K562 (cell line): ENCODE measurements around the gene CHST15. TPM values are rescaled to one million over a fixed set of nuclear protein-coding genes. Genes with fewer than 3 reads are reported as not detected.

ENCODE experiments used
- ATAC-seq: fragments of 200-7000 bp; cut with Tn5 transposase; 3 replicates; pipeline ENCODE4 v1.9.1; 2020; ENCODE audit warnings: moderate library complexity
- BruUV-seq: library from RNA; stranded (reverse); fragments of 400-500 nt; replicated peaks from 2 replicates; lab custom pipeline; 2021; lab: Mats Ljungman, UMichigan
- CTCF ChIA-PET: fragments of 300-600 bp; formaldehyde crosslinking; extraction: SDS; loops from one replicate; lab custom pipeline; 2021; ENCODE audit warnings: low intra/inter-chr PET ratio; lab: Yijun Ruan, JAX
- POLR2A ChIA-PET: fragments of 300-600, 350-650 bp; sonication (Branson Sonifier 250); formaldehyde crosslinking; extraction: SDS; loops from one replicate; lab custom pipeline; 2021; ENCODE audit warnings: antibody characterized with exemption, inconsistent platforms; lab: Yijun Ruan, JAX
- DNase-seq, 4 experiments: peaks; one replicate each; pipeline versions ENCODE4 v3.0.0 to v3.0.0-alpha.2; 2011 to 2018; ENCODE audit warnings: low spot score in 3 of 4, mixed read lengths in 3 of 4; ENCODE audit errors: extremely low read depth in 1 of 4
- FAIRE-seq: peaks from 2 replicates; lab custom pipeline; 2011; peaks lifted over from hg19 to GRCh38; lab: Jason Lieb, UNC
- H2AFZ ChIP-seq: 2 replicates; pipeline ENCODE4 v1.6.0; 2011; ENCODE audit warnings: low read depth, low read length, control low read depth, inconsistent platforms
- H3K27ac ChIP-seq: fragments of 200-600 bp; 3 replicates; pipeline ENCODE4 v1.8.0; 2011; ENCODE audit warnings: low read depth, mild to moderate bottlenecking, control low read depth, inconsistent platforms, low read length, moderate library complexity, mixed read lengths; ENCODE audit errors: extremely low read depth
- H3K27me3 ChIP-seq, 2 experiments: fragments of 300-600 bp in 1 of 2; 2 replicates in 1 of 2; 3 replicates in 1 of 2; pipeline versions ENCODE4 v1.6.0 to v1.8.0; 2011; ENCODE audit warnings: inconsistent platforms in 2 of 2, low read length in 2 of 2, mild to moderate bottlenecking in 1 of 2, mixed read lengths in 1 of 2, moderate library complexity in 1 of 2; ENCODE audit not compliant: control insufficient read depth in 2 of 2, insufficient read depth in 2 of 2
- H3K36me3 ChIP-seq: fragments of 300-600 bp; 3 replicates; pipeline ENCODE4 v1.8.0; 2011; ENCODE audit warnings: mild to moderate bottlenecking, low read length, inconsistent platforms; ENCODE audit not compliant: control insufficient read depth, insufficient read depth
- H3K4me1 ChIP-seq, 2 experiments: fragments of 200-600 bp in 1 of 2; replicated peaks in 1 of 2; 2 replicates in 1 of 2; 3 replicates in 1 of 2; pipeline versions ENCODE4 v1.5.1 to v1.8.0; 2011; ENCODE audit warnings: inconsistent platforms in 2 of 2, low read length in 2 of 2, mild to moderate bottlenecking in 1 of 2, mixed read lengths in 1 of 2, moderate library complexity in 1 of 2; ENCODE audit not compliant: control insufficient read depth in 2 of 2, insufficient read depth in 2 of 2
- H3K4me2 ChIP-seq: 2 replicates; pipeline ENCODE4 v1.6.1; 2011; ENCODE audit warnings: low read length, control low read depth, inconsistent platforms, mixed read lengths; ENCODE audit not compliant: insufficient read depth
- H3K4me3 ChIP-seq: fragments of 200-600 bp; sonication (generic), shearing (Covaris generic); 2 replicates; pipeline ENCODE4 v1.5.1; 2016; ENCODE audit warnings: control low read depth, inconsistent platforms
- H3K79me2 ChIP-seq: fragments of 200-600 bp; 3 replicates; pipeline ENCODE4 v1.8.0; 2011; ENCODE audit warnings: low read length, inconsistent platforms; ENCODE audit not compliant: control insufficient read depth, insufficient read depth
- H3K9ac ChIP-seq, 2 experiments: 2 replicates each; pipeline versions ENCODE4 v1.6.0 to v1.6.1; 2011; ENCODE audit warnings: low read depth in 2 of 2, low read length in 2 of 2, control low read depth in 1 of 2, inconsistent platforms in 1 of 2, mild to moderate bottlenecking in 1 of 2, mixed read lengths in 1 of 2; ENCODE audit not compliant: insufficient read depth in 1 of 2
- H3K9me1 ChIP-seq: one replicate; pipeline ENCODE4 v1.6.0; 2011; ENCODE audit warnings: inconsistent platforms, mild to moderate bottlenecking, low read length, moderate library complexity; ENCODE audit not compliant: control insufficient read depth, insufficient read depth
- H3K9me3 ChIP-seq: replicated peaks from 2 replicates; pipeline ENCODE4 v1.5.1; 2011; ENCODE audit warnings: low read depth, low read length, inconsistent platforms; ENCODE audit not compliant: control insufficient read depth, insufficient read depth
- H4K20me1 ChIP-seq: replicated peaks from 2 replicates; pipeline ENCODE4 v1.6.1; 2011; ENCODE audit warnings: low read length, inconsistent platforms, mixed read lengths; ENCODE audit not compliant: control insufficient read depth, insufficient read depth
- DNMT1 ChIP-seq: fragments of 450-650 bp; IDR thresholded peaks from 2 replicates; pipeline ENCODE4 v1.6.1; 2016; ENCODE audit warnings: antibody characterized with exemption, mild to moderate bottlenecking
- FOXA1 ChIP-seq: fragments of 450-650 bp; IDR thresholded peaks from 2 replicates; pipeline ENCODE4 v1.6.1; 2016; ENCODE audit warnings: mild to moderate bottlenecking, borderline replicate concordance
- GATA2 ChIP-seq: sonication (generic); formaldehyde crosslinking; IDR thresholded peaks from 2 replicates; pipeline ENCODE4 v1.4.0; 2020; ENCODE audit warnings: mild to moderate bottlenecking, missing genetic modification reagents
- KLF10 ChIP-seq: fragments of 250-450 bp; sonication (Bioruptor Pico); IDR thresholded peaks from 2 replicates; pipeline ENCODE4 v1.6.1; 2021; ENCODE audit warnings: matching md5 sums
- MCM7 ChIP-seq, 2 experiments: fragments of 450-650 bp; IDR thresholded peaks; 2 replicates each; pipeline ENCODE4 v1.6.1; 2016 to 2018
- PPARD ChIP-seq: fragments of 250-450 bp; sonication (Bioruptor Pico); IDR thresholded peaks from 2 replicates; pipeline ENCODE4 v1.8.0; 2022; ENCODE audit warnings: inconsistent platforms, mild to moderate bottlenecking, moderate library complexity
- RBBP5 ChIP-seq: fragments of 200-600 bp; sonication (generic); IDR thresholded peaks from 2 replicates; pipeline ENCODE4 v1.6.1; 2012; ENCODE audit warnings: borderline replicate concordance, mild to moderate bottlenecking, low read length, control low read depth, inconsistent platforms; ENCODE audit not compliant: insufficient read depth, poor library complexity, severe bottlenecking
- RBM17 ChIP-seq: fragments of 200-400 bp; formaldehyde crosslinking; IDR thresholded peaks from 2 replicates; pipeline ENCODE4 v1.6.1; 2017; ENCODE audit warnings: low read depth, mild to moderate bottlenecking, low read length, borderline replicate concordance
- TAF15 ChIP-seq: fragments of 200-400 bp; formaldehyde crosslinking; IDR thresholded peaks from 2 replicates; pipeline ENCODE4 v1.6.1; 2017; ENCODE audit warnings: mild to moderate bottlenecking, low read depth, low read length, moderate library complexity
- TCFL5 ChIP-seq: fragments of 250-450 bp; sonication (Bioruptor Pico); conservative IDR thresholded peaks from 2 replicates; pipeline ENCODE4 v1.6.1; 2021; ENCODE audit warnings: mild to moderate bottlenecking, moderate library complexity, matching md5 sums
- TEAD2 ChIP-seq: fragments of 450-650 bp; IDR thresholded peaks from 2 replicates; pipeline ENCODE4 v1.6.1; 2016; ENCODE audit warnings: missing genetic modification characterization, control low read depth, missing compliant biosample characterization
- ZKSCAN3 ChIP-seq: fragments of 250-450 bp; sonication (Bioruptor Pico); IDR thresholded peaks from 2 replicates; pipeline ENCODE4 v1.4.0; 2020
- ZNF134 ChIP-seq: fragments of 250-450 bp; sonication (Bioruptor Pico); conservative IDR thresholded peaks from 2 replicates; pipeline ENCODE4 v1.4.0; 2020
- WGBS: fragments of 100-300 bp; shearing (Covaris generic); methylation state at CpG from one replicate; pipeline ENCODE4 v1.1.6; 2016; ENCODE audit warnings: low coverage, mixed read lengths; ENCODE audit not compliant: insufficient coverage; ENCODE audit errors: missing lambda C conversion rate; 5-methylcytosine and 5-hydroxymethylcytosine counted together
- in situ Hi-C: fragments of 300-500 bp; cut with MboI; formaldehyde crosslinking; loops from 4 replicates; pipeline ENCODE4 v1.15.0; 2018; ENCODE audit warnings: inconsistent platforms, mixed read lengths
- intact Hi-C: fragments of 100-400 bp; cut with micrococcal nuclease; formaldehyde crosslinking; loops from 2 replicates; pipeline ENCODE4 v1.14.2; 2022
- polyA plus RNA-seq, 8 experiments: library from polyadenylated mRNA; depleted of rRNA in 4 of 8; stranded (reverse) in 5 of 8; unstranded in 3 of 8; fragments of >200 nt; fragmentation: Nextera tagmentation in 2 of 8; fragmentation: Illumina TruSeq in 1 of 8; extraction: Ambion mirVana in 2 of 8; extraction: Trizol in 1 of 8; gene quantifications; 2 replicates each; pipeline versions ENCODE4 v1.2.1 to v1.2.3, GENCODE V29; 2011 to 2014; ENCODE audit warnings: inconsistent platforms in 1 of 8, missing spikeins in 1 of 8
- total RNA-seq, 7 experiments: library from RNA; depleted of rRNA in 6 of 7; stranded (reverse); fragments of >200 nt in 6 of 7; fragmentation: Illumina TruSeq in 2 of 7; extraction: Trizol in 2 of 7; gene quantifications; 2 replicates each; pipeline versions ENCODE4 v1.2.1 to v1.2.3, GENCODE V29; 2011 to 2021; ENCODE audit warnings: low replicate concordance in 1 of 7
- TF ChIP-seq, protein P1 (sequence below): IDR thresholded peaks from 2 replicates; pipeline ENCODE4 v1.6.1; 2011; ENCODE audit not compliant: insufficient read length; ENCODE audit errors: extremely low read depth

CHST15 gene
- total and polyA plus RNA-seq, 9 of the 15 experiments (the other 6 are each of a cell fraction or from before 2014, with no cell fraction given) = 0.04 to 0.16 (median 0.08) TPM

- POLR2A ChIA-PET = interaction anchor here (1.0 kb wide), 1 partner anchor 12 kb away, joined by 3 read pairs; no protein-coding TSS in a partner anchor
- FAIRE-seq = no peak
- TF ChIP-seq DNMT1 (no peak), TAF15 (no peak), GATA2 (no peak)
- TF ChIP-seq, all 486 proteins: peak for 0
- H2AFZ ChIP-seq = no peak overlapping the region
- BruUV-seq = no TSS peak
- intact Hi-C loops = no loop called here
- no peaks in the 10 kb centered on the region for H4K20me1 ChIP-seq
- in situ Hi-C loops = no loop called here
- no peak overlapping the region for H3K4me2 ChIP-seq
- no peak overlapping the region for H3K9ac ChIP-seq
- WGBS = 6% methylated on average over 9 of the region's 18 CpGs
- ATAC-seq (no peak), DNase-seq (no peak)
- H3K36me3 ChIP-seq = no peaks in the 10 kb centered on the region
- peaks cover 0 to 43% of the 10 kb centered on the region in 2 experiments for H3K27me3 ChIP-seq
- H3K27ac ChIP-seq = no peak overlapping the region
- H3K9me1 ChIP-seq = no peaks in the 10 kb centered on the region
- CTCF ChIA-PET = no interaction called here
- H3K9me3 ChIP-seq = no peaks in the 10 kb centered on the region
- H3K4me1 ChIP-seq = no peaks in the 10 kb centered on the region
- H3K79me2 ChIP-seq = no peaks in the 10 kb centered on the region
- H3K4me3 ChIP-seq = no peak overlapping the region
Measured at GRCh38 chr10:124063750-124064603, 29.4 kb downstream of the CHST15 start.

DNA sequence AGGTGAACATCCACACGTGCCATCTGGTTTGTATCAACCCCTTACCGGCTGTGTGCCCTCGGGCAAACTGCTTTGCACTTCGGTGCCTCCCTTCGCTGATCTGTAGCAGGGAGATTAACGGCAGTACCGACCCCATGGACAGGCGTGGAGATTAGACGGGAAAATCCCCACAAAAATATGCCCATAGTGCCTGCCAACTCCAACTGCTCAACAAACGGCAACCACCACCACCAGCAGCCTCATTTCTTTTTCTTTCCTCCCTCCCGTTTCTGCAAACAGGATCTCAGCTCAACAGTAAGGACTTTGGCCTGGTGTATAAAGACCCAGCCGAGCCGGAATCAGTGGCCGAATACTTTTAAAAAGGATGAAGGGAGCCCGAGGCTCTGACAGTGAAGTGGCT is 31.0 kb downstream of the CHST15 start:
- in situ Hi-C loops (no loop called here), intact Hi-C loops (no loop called here)
- no peaks in the 10 kb centered on the region for H3K9me1 ChIP-seq
- H3K9ac ChIP-seq = no peak overlapping the region
- no peaks in the 10 kb centered on the region for H3K9me3 ChIP-seq
- ChIA-PET CTCF (no interaction called here), POLR2A (interaction anchor here (0.5 kb wide), 1 partner anchor 112 kb away, joined by 3 read pairs; no protein-coding TSS in a partner anchor)
- FAIRE-seq (no peak), ATAC-seq (no peak), DNase-seq (no peak)
- no peak overlapping the region for H3K4me3 ChIP-seq
- H4K20me1 ChIP-seq = no peaks in the 10 kb centered on the region
- no peak overlapping the region for H3K27ac ChIP-seq
- no TSS peak for BruUV-seq
- no peak overlapping the region for H2AFZ ChIP-seq
- H3K4me2 ChIP-seq = no peak overlapping the region
- no peaks in the 10 kb centered on the region for H3K79me2 ChIP-seq
- H3K27me3 ChIP-seq = peaks cover 0 to 44% of the 10 kb centered on the region in 2 experiments; a peak in 4 of 5 replicates
- no peaks in the 10 kb centered on the region for H3K36me3 ChIP-seq
- no peaks in the 10 kb centered on the region for H3K4me1 ChIP-seq
- under 1% methylated on average over 11 of the region's 15 CpGs for WGBS
- TF ChIP-seq ZNF134 (CRISPR knock-in tag) = no peak
- TF ChIP-seq TEAD2 (tag) = no peak
- TF ChIP-seq MCM7 (IDR thresholded peaks at IDR 0.05) = no peak
- no peak for TF ChIP-seq PPARD
- no peak for TF ChIP-seq TCFL5 (CRISPR knock-in tag)
- TF ChIP-seq, protein P1, sequence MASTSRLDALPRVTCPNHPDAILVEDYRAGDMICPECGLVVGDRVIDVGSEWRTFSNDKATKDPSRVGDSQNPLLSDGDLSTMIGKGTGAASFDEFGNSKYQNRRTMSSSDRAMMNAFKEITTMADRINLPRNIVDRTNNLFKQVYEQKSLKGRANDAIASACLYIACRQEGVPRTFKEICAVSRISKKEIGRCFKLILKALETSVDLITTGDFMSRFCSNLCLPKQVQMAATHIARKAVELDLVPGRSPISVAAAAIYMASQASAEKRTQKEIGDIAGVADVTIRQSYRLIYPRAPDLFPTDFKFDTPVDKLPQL = no peak
- no peak for TF ChIP-seq DNMT1
- no peak for TF ChIP-seq RBBP5
- TF ChIP-seq RBM17 = no peak
- TF ChIP-seq KLF10 (CRISPR knock-in tag) = no peak
- no peak for TF ChIP-seq FOXA1
- TF ChIP-seq ZKSCAN3 (CRISPR knock-in tag) = no peak
